SKM-1 treated with dmso at 0.1 percent for 144 hours (cell line): Measurements from ENCODE around the gene MSN.
"Not testable (repeated sequence)": the region's sequence is repeated elsewhere in the genome, so short reads cannot be mapped to it uniquely, and the experiment has no call there.

Source experiments
- DNase-seq: peaks from one replicate; lab custom pipeline; 2025; ENCODE audit not compliant: unreplicated experiment; lab: John Stamatoyannopoulos, UW

Gene MSN

GRCh38 chrX:65712005-65712806, 44.8 kb downstream of the MSN start:
- no peak for DNase-seq

- DNase-seq = no peak
Measured at GRCh38 chrX:65718538-65718937, 51.1 kb downstream of the MSN start.

GRCh38 chrX:65720381-65720964, 53.0 kb downstream of the MSN start:
- DNase-seq = peak; percentile 42

GRCh38 chrX:65723706-65724105, 56.3 kb downstream of the MSN start:
- DNase-seq = no peak

- no peak for DNase-seq
Measured at GRCh38 chrX:65726715-65727114, 59.3 kb downstream of the MSN start.

GRCh38 chrX:65731684-65732289, 64.3 kb downstream of the MSN start:
- DNase-seq = no peak

- DNase-seq = no peak
Measured at GRCh38 chrX:65740909-65741308, 73.5 kb downstream of the MSN start.

- no peak for DNase-seq
Measured at GRCh38 chrX:65741823-65742222, 74.4 kb downstream of the MSN start.

GRCh38 chrX:65744965-65745364, 77.5 kb downstream of the MSN start:
- DNase-seq = no peak

- no peak for DNase-seq
Measured at GRCh38 chrX:65745427-65745826, 78.0 kb downstream of the MSN start.

GRCh38 chrX:65745992-65746391, 78.5 kb downstream of the MSN start:
- DNase-seq = no peak

- DNase-seq = peak; percentile 83
Measured at GRCh38 chrX:65750674-65751469, 83.4 kb downstream of the MSN start.

- no peak for DNase-seq
Measured at GRCh38 chrX:65751519-65751918, 84.1 kb downstream of the MSN start.

- DNase-seq = no peak
Measured at GRCh38 chrX:65752294-65752693, 84.8 kb downstream of the MSN start.

GRCh38 chrX:65755786-65756185, 88.3 kb downstream of the MSN start:
- DNase-seq = no peak

GRCh38 chrX:65757943-65758342, 90.5 kb downstream of the MSN start:
- DNase-seq = no peak

- no peak for DNase-seq
Measured at GRCh38 chrX:65758505-65758904, 91.1 kb downstream of the MSN start.

- not testable (repeated sequence) for DNase-seq
Measured at GRCh38 chrX:65759525-65759924, 92.1 kb downstream of the MSN start.

GRCh38 chrX:65769564-65770292, 102.3 kb downstream of the MSN start:
- DNase-seq = no peak

- no peak for DNase-seq
Measured at GRCh38 chrX:65772842-65773241, 105.4 kb downstream of the MSN start.

- DNase-seq = no peak
Measured at GRCh38 chrX:65781845-65782244, 114.4 kb downstream of the MSN start.
